ENCODE data around the gene RAN.
"Not testable (repeated sequence)": the region's sequence is repeated elsewhere in the genome, so short reads cannot be mapped to it uniquely, and the experiment has no call there.

The RAN gene

DNA sequence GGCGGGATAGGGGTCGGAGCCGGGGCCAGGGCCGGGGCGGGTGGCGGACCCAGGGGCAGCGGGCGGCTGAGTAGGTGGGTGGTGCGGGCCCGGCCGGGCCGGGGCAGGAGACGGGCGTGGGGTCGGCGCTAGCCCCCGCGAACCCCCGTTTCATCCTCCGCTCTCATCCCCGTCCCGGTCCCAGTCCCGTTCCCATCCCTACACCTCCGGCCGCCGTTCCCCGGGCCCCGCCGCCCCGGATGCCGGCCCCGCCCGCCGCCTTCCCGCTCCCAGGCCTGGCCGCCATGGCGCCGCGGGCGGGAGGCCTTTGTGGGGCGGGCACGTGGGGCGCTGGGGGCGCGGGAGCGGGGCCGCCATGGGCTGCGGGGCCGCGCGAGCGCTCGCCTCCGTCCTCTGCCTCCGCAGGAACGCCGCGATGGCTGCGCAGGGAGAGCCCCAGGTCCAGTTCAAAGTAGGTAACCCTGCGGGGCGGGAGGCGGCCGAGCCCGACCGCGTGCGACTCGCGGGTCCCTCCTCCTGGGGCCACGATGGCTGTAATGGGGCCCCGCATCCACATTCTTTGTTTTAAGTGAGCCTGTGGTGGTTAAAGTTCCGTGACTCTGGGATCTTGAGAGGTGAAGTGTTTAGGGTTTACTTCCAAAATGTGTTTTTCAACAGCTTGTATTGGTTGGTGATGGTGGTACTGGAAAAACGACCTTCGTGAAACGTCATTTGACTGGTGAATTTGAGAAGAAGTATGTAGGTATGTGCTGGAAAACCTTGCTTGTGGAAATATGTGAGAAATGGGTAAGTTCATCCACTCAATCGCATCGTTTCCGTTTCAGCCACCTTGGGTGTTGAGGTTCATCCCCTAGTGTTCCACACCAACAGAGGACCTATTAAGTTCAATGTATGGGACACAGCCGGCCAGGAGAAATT lies 572 bp downstream of the RAN start:
- H3K27ac ChIP-seq (ENCODE audit: low read depth, low read length, severe bottlenecking) = peak overlapping the region; percentile 80
- peaks cover 11% of the 10 kb centered on the region for H3K4me1 ChIP-seq (ENCODE audit: control insufficient read depth, insufficient read depth, low read length, poor library complexity, severe bottlenecking)
- WGBS, 2 experiments (ENCODE audit: insufficient coverage in 2 of 2) = 0 to 1% methylated on average over 58 to 59 of the region's 79 CpGs
- no peaks in the 10 kb centered on the region for H3K9me3 ChIP-seq (ENCODE audit: control insufficient read depth, low read length)
- H3K36me3 ChIP-seq (ENCODE audit: control insufficient read depth, insufficient read depth, low read length) = peaks cover 44% of the 10 kb centered on the region
- peak overlapping the region; percentile 60 for H3K4me3 ChIP-seq (ENCODE audit: extremely low read depth, insufficient read depth, low read length, poor library complexity, severe bottlenecking)

- WGBS, 2 experiments (ENCODE audit: insufficient coverage in 2 of 2) = 21 to 49% methylated on average over 2 to 4 of the region's 4 CpGs
- no peak overlapping the region for H3K27ac ChIP-seq (ENCODE audit: low read depth, low read length, severe bottlenecking)
Measured at GRCh38 chr12:130873106-130873795, 1.4 kb downstream of the RAN start.

DNA sequence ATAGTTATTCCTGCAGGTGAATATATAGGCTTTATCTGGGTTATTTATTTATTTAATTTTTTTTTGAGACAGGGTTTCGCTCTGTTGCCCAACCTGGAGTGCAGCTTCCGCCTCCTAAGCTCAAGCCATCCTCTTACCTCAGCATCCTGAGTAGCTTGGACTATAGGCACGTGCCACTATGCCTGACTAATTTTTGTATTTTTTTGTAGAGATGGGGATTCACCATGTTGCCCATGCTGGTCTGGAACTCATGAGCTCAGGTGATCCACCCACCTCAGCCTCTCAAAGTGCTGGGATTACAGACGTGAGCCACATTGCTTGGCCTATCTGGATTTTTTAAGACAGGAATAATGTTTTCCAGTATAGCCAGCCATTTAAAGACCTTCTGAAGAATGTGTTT lies 2.0 kb downstream of the RAN start:
- no peak overlapping the region for H3K27ac ChIP-seq (ENCODE audit: low read depth, low read length, severe bottlenecking)
- no peaks in the 10 kb centered on the region for H3K9me3 ChIP-seq (ENCODE audit: control insufficient read depth, low read length)
- H3K4me3 ChIP-seq (ENCODE audit: extremely low read depth, insufficient read depth, low read length, poor library complexity, severe bottlenecking) = peak overlapping the region; percentile 60
- 81 to 89% methylated on average over 3 of the region's 4 CpGs for WGBS, 2 experiments (ENCODE audit: insufficient coverage in 2 of 2)
- H3K4me1 ChIP-seq (ENCODE audit: control insufficient read depth, insufficient read depth, low read length, poor library complexity, severe bottlenecking) = peaks cover 11% of the 10 kb centered on the region
- H3K36me3 ChIP-seq (ENCODE audit: control insufficient read depth, insufficient read depth, low read length) = peaks cover 44% of the 10 kb centered on the region

More at GRCh38 chr12:130873106-130873795, 1.4 kb downstream of the RAN start:
- peaks cover 11% of the 10 kb centered on the region for H3K4me1 ChIP-seq (ENCODE audit: control insufficient read depth, insufficient read depth, low read length, poor library complexity, severe bottlenecking)
- H3K9me3 ChIP-seq (ENCODE audit: control insufficient read depth, low read length) = no peaks in the 10 kb centered on the region
- peaks cover 44% of the 10 kb centered on the region for H3K36me3 ChIP-seq (ENCODE audit: control insufficient read depth, insufficient read depth, low read length)
- peak overlapping the region; percentile 60 for H3K4me3 ChIP-seq (ENCODE audit: extremely low read depth, insufficient read depth, low read length, poor library complexity, severe bottlenecking)

DNA sequence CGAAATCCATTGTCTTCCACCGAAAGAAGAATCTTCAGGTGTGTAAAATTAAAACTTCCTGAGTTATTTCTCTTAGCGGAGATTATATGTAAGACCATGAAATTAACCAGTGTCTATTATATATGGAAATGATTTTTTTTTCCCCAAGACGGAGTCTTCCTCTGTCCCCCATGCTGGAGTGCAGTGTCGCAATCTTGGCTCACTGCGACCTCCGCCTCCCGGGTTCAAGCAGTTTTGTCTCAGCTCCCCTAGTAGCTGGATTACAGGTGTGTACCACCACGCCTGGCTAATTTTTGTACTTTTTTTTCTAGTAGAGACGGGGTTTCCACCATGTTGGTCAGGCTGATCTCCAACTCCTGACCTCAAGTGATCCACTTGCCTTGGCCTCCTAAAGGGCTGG lies 2.8 kb downstream of the RAN start:
- Histone ChIP-seq H3K4me3 (ENCODE audit: extremely low read depth, insufficient read depth, low read length, poor library complexity, severe bottlenecking) (no peak overlapping the region), H3K36me3 (ENCODE audit: control insufficient read depth, insufficient read depth, low read length) (peaks cover 44% of the 10 kb centered on the region)

GRCh38 chr12:130875193-130875592 lies 3.3 kb downstream of the RAN start:
- WGBS, 2 experiments (ENCODE audit: insufficient coverage in 2 of 2) = 100% methylated on average over 1 of the region's 5 CpGs; no CpG with 5 or more reads in 1 of the 2 experiments
- no peak overlapping the region for H3K27ac ChIP-seq (ENCODE audit: low read depth, low read length, severe bottlenecking)
- peaks cover 44% of the 10 kb centered on the region for H3K36me3 ChIP-seq (ENCODE audit: control insufficient read depth, insufficient read depth, low read length)
- no peaks in the 10 kb centered on the region for H3K9me3 ChIP-seq (ENCODE audit: control insufficient read depth, low read length)
- peaks cover 11% of the 10 kb centered on the region for H3K4me1 ChIP-seq (ENCODE audit: control insufficient read depth, insufficient read depth, low read length, poor library complexity, severe bottlenecking)
- no peak overlapping the region for H3K4me3 ChIP-seq (ENCODE audit: extremely low read depth, insufficient read depth, low read length, poor library complexity, severe bottlenecking)

More for the DNA sequence above, 2.8 kb downstream of the RAN start:
- Histone ChIP-seq H3K4me1 (ENCODE audit: control insufficient read depth, insufficient read depth, low read length, poor library complexity, severe bottlenecking) (peaks cover 11% of the 10 kb centered on the region), H3K9me3 (ENCODE audit: control insufficient read depth, low read length) (no peaks in the 10 kb centered on the region), H3K27ac (ENCODE audit: low read depth, low read length, severe bottlenecking) (no peak overlapping the region)
- WGBS, 2 experiments (ENCODE audit: insufficient coverage in 2 of 2) = 95 to 97% methylated on average over 8 to 9 of the region's 10 CpGs

DNA sequence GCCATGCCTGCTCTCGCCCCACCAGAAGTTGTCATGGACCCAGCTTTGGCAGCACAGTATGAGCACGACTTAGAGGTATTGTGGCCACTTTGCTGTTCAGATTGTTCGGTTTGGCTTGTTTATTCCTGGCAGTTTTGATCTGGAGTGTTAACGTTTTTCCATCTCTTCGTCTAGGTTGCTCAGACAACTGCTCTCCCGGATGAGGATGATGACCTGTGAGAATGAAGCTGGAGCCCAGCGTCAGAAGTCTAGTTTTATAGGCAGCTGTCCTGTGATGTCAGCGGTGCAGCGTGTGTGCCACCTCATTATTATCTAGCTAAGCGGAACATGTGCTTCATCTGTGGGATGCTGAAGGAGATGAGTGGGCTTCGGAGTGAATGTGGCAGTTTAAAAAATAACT lies 3.8 kb downstream of the RAN start:
- not testable (repeated sequence) for H3K4me3 ChIP-seq (ENCODE audit: extremely low read depth, insufficient read depth, low read length, poor library complexity, severe bottlenecking); H3K27ac ChIP-seq (ENCODE audit: low read depth, low read length, severe bottlenecking); H3K9me3 ChIP-seq (ENCODE audit: control insufficient read depth, low read length)
- peaks cover 11% of the 10 kb centered on the region for H3K4me1 ChIP-seq (ENCODE audit: control insufficient read depth, insufficient read depth, low read length, poor library complexity, severe bottlenecking)
- H3K36me3 ChIP-seq (ENCODE audit: control insufficient read depth, insufficient read depth, low read length) = peaks cover 44% of the 10 kb centered on the region
- WGBS, 2 experiments (ENCODE audit: insufficient coverage in 2 of 2) = 84 to 96% methylated on average over 5 to 7 of the region's 11 CpGs

DNA sequence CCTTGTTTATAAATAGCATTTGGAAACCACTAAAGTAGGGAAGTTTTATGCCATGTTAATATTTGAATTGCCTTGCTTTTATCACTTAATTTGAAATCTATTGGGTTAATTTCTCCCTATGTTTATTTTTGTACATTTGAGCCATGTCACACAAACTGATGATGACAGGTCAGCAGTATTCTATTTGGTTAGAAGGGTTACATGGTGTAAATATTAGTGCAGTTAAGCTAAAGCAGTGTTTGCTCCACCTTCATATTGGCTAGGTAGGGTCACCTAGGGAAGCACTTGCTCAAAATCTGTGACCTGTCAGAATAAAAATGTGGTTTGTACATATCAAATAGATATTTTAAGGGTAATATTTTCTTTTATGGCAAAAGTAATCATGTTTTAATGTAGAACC lies 4.4 kb downstream of the RAN start:
- Histone ChIP-seq H3K27ac (ENCODE audit: low read depth, low read length, severe bottlenecking) (no peak overlapping the region), H3K4me3 (ENCODE audit: extremely low read depth, insufficient read depth, low read length, poor library complexity, severe bottlenecking) (no peak overlapping the region), H3K4me1 (ENCODE audit: control insufficient read depth, insufficient read depth, low read length, poor library complexity, severe bottlenecking) (peaks cover 11% of the 10 kb centered on the region), H3K36me3 (ENCODE audit: control insufficient read depth, insufficient read depth, low read length) (peaks cover 44% of the 10 kb centered on the region), H3K9me3 (ENCODE audit: control insufficient read depth, low read length) (no peaks in the 10 kb centered on the region)

DNA sequence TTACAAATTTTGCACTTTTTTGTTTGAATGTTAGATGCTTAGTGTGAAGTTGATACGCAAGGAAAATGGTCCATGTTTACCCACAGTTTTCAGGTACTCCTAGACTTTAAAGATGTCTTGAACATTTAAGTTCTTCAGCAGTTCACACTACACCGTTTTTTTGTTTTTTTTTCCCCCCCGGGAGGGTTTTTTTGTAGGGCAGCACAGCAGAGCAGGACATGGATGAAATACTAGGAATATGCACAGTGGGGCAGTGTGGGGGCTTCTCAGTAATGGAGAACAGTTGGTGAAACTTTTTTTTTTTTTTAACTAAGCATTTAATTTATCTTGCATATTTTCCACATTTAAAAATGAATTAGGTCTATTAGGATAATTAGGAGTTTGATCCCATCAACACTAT lies 4.9 kb downstream of the RAN start:
- WGBS, 2 experiments (ENCODE audit: insufficient coverage in 2 of 2) = 100% methylated on average over 1 of the region's 3 CpGs; no CpG with 5 or more reads in 1 of the 2 experiments
- peaks cover 11% of the 10 kb centered on the region for H3K4me1 ChIP-seq (ENCODE audit: control insufficient read depth, insufficient read depth, low read length, poor library complexity, severe bottlenecking)
- H3K4me3 ChIP-seq (ENCODE audit: extremely low read depth, insufficient read depth, low read length, poor library complexity, severe bottlenecking) = no peak overlapping the region
- no peak overlapping the region for H3K27ac ChIP-seq (ENCODE audit: low read depth, low read length, severe bottlenecking)
- H3K9me3 ChIP-seq (ENCODE audit: control insufficient read depth, low read length) = no peaks in the 10 kb centered on the region
- H3K36me3 ChIP-seq (ENCODE audit: control insufficient read depth, insufficient read depth, low read length) = peaks cover 44% of the 10 kb centered on the region

- peaks cover 11% of the 10 kb centered on the region for H3K4me1 ChIP-seq (ENCODE audit: control insufficient read depth, insufficient read depth, low read length, poor library complexity, severe bottlenecking)
- H3K27ac ChIP-seq (ENCODE audit: low read depth, low read length, severe bottlenecking) = no peak overlapping the region
- peaks cover 44% of the 10 kb centered on the region for H3K36me3 ChIP-seq (ENCODE audit: control insufficient read depth, insufficient read depth, low read length)
- no peaks in the 10 kb centered on the region for H3K9me3 ChIP-seq (ENCODE audit: control insufficient read depth, low read length)
- H3K4me3 ChIP-seq (ENCODE audit: extremely low read depth, insufficient read depth, low read length, poor library complexity, severe bottlenecking) = no peak overlapping the region
- 95 to 100% methylated on average over 3 of the region's 3 CpGs for WGBS, 2 experiments (ENCODE audit: insufficient coverage in 2 of 2)
Measured at GRCh38 chr12:130877333-130877732, 5.5 kb downstream of the RAN start.

- 80 to 81% methylated on average over 17 to 21 of the region's 24 CpGs for WGBS, 2 experiments (ENCODE audit: insufficient coverage in 2 of 2)
- H3K4me1 ChIP-seq (ENCODE audit: control insufficient read depth, insufficient read depth, low read length, poor library complexity, severe bottlenecking) = peaks cover 10% of the 10 kb centered on the region
- H3K27ac ChIP-seq (ENCODE audit: low read depth, low read length, severe bottlenecking) = peak overlapping the region; percentile 36
Measured at GRCh38 chr12:130878193-130879185, 6.6 kb downstream of the RAN start.

More at GRCh38 chr12:130878193-130879185, 6.6 kb downstream of the RAN start:
- Histone ChIP-seq H3K36me3 (ENCODE audit: control insufficient read depth, insufficient read depth, low read length) (peaks cover 35% of the 10 kb centered on the region), H3K4me3 (ENCODE audit: extremely low read depth, insufficient read depth, low read length, poor library complexity, severe bottlenecking) (no peak overlapping the region), H3K9me3 (ENCODE audit: control insufficient read depth, low read length) (no peaks in the 10 kb centered on the region)
